GM19351 (cell line): Measurements from ENCODE around the gene SMAD6.

Experiments used
- ATAC-seq: cut with Tn5 transposase; IDR thresholded peaks from one replicate; pipeline ENCODE4 v1.9.1; 2021; ENCODE audit warnings: mild to moderate bottlenecking, moderate library complexity; ENCODE audit not compliant: unreplicated experiment

SMAD6 gene

GRCh38 chr15:66719471-66719870 is 17.4 kb downstream of the SMAD6 start:
- ATAC-seq, result no peak

GRCh38 chr15:66720206-66721010 is 18.4 kb downstream of the SMAD6 start:
- ATAC-seq, result no peak

- ATAC-seq, result no peak
These were observed 19.0 kb downstream of the SMAD6 start for GRCh38 chr15:66721020-66721419.

GRCh38 chr15:66721501-66721937 is 19.5 kb downstream of the SMAD6 start:
- ATAC-seq, result no peak

GRCh38 chr15:66721954-66722353 is 19.9 kb downstream of the SMAD6 start:
- ATAC-seq, result no peak

- ATAC-seq, result no peak
These were observed 20.9 kb downstream of the SMAD6 start for GRCh38 chr15:66722757-66723540.

- ATAC-seq, result no peak
These were observed 22.0 kb downstream of the SMAD6 start for GRCh38 chr15:66723826-66724731.

- no peak for ATAC-seq
These were observed 22.9 kb downstream of the SMAD6 start for GRCh38 chr15:66724732-66725463.

- ATAC-seq, result no peak
These were observed 23.4 kb downstream of the SMAD6 start for GRCh38 chr15:66725464-66725785.

- no peak for ATAC-seq
These were observed 24.4 kb downstream of the SMAD6 start for GRCh38 chr15:66726386-66726785.

- ATAC-seq, result no peak
These were observed 27.4 kb downstream of the SMAD6 start for GRCh38 chr15:66729331-66729951.

- ATAC-seq, result no peak
These were observed 28.4 kb downstream of the SMAD6 start for GRCh38 chr15:66730168-66731021.

- no peak for ATAC-seq
These were observed 31.9 kb downstream of the SMAD6 start for GRCh38 chr15:66733976-66734375.

GRCh38 chr15:66734961-66735908 is 33.2 kb downstream of the SMAD6 start:
- no peak for ATAC-seq

- ATAC-seq, result no peak
These were observed 33.9 kb downstream of the SMAD6 start for GRCh38 chr15:66735909-66736305.

- ATAC-seq, result no peak
These were observed 35.4 kb downstream of the SMAD6 start for GRCh38 chr15:66737243-66738010.

- ATAC-seq, result no peak
These were observed 36.1 kb downstream of the SMAD6 start for GRCh38 chr15:66738116-66738515.
